H1 (cell line): ENCODE data around the gene GOLIM4.

Experiments used
- ATF2 ChIP-seq: IDR thresholded peaks from 2 replicates; pipeline ENCODE4 v1.6.1; 2012; ENCODE audit warnings: low read length, inconsistent platforms
- CEBPB ChIP-seq: IDR thresholded peaks from 2 replicates; pipeline ENCODE4 v1.6.1; 2012; ENCODE audit warnings: low read depth, low read length
- CHD1 ChIP-seq: IDR thresholded peaks from 2 replicates; pipeline ENCODE4 v1.6.1; 2012; ENCODE audit warnings: low read depth, low read length, improper control_type of control experiment
- E2F6 ChIP-seq: IDR thresholded peaks from 2 replicates; pipeline ENCODE4 v1.6.1; 2012; ENCODE audit warnings: inconsistent platforms
- EGR1 ChIP-seq: IDR thresholded peaks from 2 replicates; pipeline ENCODE4 v1.6.1; 2011; ENCODE audit warnings: low read depth, low read length, borderline replicate concordance
- GTF2F1 ChIP-seq: IDR thresholded peaks from 2 replicates; pipeline ENCODE4 v1.6.1; 2012; ENCODE audit warnings: low read depth, low read length, improper control_type of control experiment, borderline replicate concordance
- JUN ChIP-seq: IDR thresholded peaks from 2 replicates; pipeline ENCODE4 v1.6.1; 2011; ENCODE audit warnings: low read depth, mild to moderate bottlenecking, improper control_type of control experiment, low read length
- MAFK ChIP-seq: IDR thresholded peaks from 2 replicates; pipeline ENCODE4 v1.6.1; 2012; ENCODE audit warnings: low read depth, mild to moderate bottlenecking, improper control_type of control experiment, low read length
- NANOG ChIP-seq: IDR thresholded peaks from 2 replicates; pipeline ENCODE4 v1.6.1; 2011; ENCODE audit warnings: low read length, low read depth, mild to moderate bottlenecking, inconsistent platforms; ENCODE audit not compliant: insufficient read depth, poor library complexity, severe bottlenecking
- RFX5 ChIP-seq: IDR thresholded peaks from 2 replicates; pipeline ENCODE4 v1.6.1; 2011; ENCODE audit warnings: low read depth, low read length, improper control_type of control experiment, borderline replicate concordance
- SP1 ChIP-seq: IDR thresholded peaks from 2 replicates; pipeline ENCODE4 v1.6.1; 2011; ENCODE audit warnings: low read depth, low read length
- SRF ChIP-seq: IDR thresholded peaks from 2 replicates; pipeline ENCODE4 v1.6.1; 2011; ENCODE audit warnings: mild to moderate bottlenecking, low read depth, low read length, moderate library complexity
- TF ChIP-seq, protein P1 (sequence below), 3 experiments: IDR thresholded peaks; 1 replicate in 2 of 3; 2 replicates in 1 of 3; pipeline versions ENCODE4 v1.5.1 to v1.6.1; 2011; ENCODE audit warnings: low read length in 3 of 3, mild to moderate bottlenecking in 3 of 3, inconsistent platforms in 2 of 3, low read depth in 1 of 3, moderate library complexity in 1 of 3; ENCODE audit not compliant: insufficient read depth in 1 of 3; ENCODE audit errors: control extremely low read depth in 1 of 3

DNA sequence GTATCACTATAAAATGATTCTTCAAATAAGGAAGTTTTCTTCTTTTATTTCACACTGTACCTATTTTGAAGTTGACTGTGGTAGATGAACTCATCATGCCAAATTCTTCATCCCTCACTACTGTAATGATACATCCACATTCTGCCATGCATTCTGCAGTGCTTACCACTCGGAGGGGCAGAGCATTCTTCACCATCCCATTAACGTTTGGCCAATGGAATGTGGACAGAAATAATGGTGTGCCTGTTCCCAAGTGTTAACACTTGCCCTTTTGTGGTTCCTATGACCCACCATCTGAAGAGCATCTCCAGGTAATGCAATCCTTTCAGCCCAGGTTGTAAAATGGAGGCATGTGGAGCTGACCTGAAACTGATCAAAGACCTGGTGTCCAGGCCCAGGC lies 18.6 kb downstream of the GOLIM4 start:
- TF ChIP-seq, protein P1, sequence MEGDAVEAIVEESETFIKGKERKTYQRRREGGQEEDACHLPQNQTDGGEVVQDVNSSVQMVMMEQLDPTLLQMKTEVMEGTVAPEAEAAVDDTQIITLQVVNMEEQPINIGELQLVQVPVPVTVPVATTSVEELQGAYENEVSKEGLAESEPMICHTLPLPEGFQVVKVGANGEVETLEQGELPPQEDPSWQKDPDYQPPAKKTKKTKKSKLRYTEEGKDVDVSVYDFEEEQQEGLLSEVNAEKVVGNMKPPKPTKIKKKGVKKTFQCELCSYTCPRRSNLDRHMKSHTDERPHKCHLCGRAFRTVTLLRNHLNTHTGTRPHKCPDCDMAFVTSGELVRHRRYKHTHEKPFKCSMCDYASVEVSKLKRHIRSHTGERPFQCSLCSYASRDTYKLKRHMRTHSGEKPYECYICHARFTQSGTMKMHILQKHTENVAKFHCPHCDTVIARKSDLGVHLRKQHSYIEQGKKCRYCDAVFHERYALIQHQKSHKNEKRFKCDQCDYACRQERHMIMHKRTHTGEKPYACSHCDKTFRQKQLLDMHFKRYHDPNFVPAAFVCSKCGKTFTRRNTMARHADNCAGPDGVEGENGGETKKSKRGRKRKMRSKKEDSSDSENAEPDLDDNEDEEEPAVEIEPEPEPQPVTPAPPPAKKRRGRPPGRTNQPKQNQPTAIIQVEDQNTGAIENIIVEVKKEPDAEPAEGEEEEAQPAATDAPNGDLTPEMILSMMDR (IDR thresholded peaks at IDR 0.05; ENCODE audit: control extremely low read depth in 1 of 3, insufficient read depth in 1 of 3, low read depth in 1 of 3, low read length in 3 of 3): no peak
- no peak for TF ChIP-seq SP1
- TF ChIP-seq CHD1: no peak
- TF ChIP-seq GTF2F1: no peak
- TF ChIP-seq SRF: no peak
- no peak for TF ChIP-seq MAFK
- TF ChIP-seq ATF2: no peak
- TF ChIP-seq NANOG: no peak
- no peak for TF ChIP-seq EGR1
- no peak for TF ChIP-seq JUN
- no peak for TF ChIP-seq E2F6
- no peak for TF ChIP-seq RFX5
- TF ChIP-seq CEBPB: no peak
